IPS-NIHi7 (cell line): ENCODE data around the gene NKD1.
"Not testable (repeated sequence)": the region's sequence is repeated elsewhere in the genome, so short reads cannot be mapped to it uniquely, and the experiment has no call there.

Source experiments
- DNase-seq: peaks from one replicate; pipeline ENCODE4 v3.0.0; 2012; ENCODE audit warnings: mixed read lengths; ENCODE audit errors: extremely low spot score

The NKD1 gene, protein sequence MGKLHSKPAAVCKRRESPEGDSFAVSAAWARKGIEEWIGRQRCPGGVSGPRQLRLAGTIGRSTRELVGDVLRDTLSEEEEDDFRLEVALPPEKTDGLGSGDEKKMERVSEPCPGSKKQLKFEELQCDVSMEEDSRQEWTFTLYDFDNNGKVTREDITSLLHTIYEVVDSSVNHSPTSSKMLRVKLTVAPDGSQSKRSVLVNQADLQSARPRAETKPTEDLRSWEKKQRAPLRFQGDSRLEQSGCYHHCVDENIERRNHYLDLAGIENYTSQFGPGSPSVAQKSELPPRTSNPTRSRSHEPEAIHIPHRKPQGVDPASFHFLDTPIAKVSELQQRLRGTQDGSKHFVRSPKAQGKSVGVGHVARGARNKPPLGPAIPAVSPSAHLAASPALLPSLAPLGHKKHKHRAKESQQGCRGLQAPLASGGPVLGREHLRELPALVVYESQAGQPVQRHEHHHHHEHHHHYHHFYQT

DNA sequence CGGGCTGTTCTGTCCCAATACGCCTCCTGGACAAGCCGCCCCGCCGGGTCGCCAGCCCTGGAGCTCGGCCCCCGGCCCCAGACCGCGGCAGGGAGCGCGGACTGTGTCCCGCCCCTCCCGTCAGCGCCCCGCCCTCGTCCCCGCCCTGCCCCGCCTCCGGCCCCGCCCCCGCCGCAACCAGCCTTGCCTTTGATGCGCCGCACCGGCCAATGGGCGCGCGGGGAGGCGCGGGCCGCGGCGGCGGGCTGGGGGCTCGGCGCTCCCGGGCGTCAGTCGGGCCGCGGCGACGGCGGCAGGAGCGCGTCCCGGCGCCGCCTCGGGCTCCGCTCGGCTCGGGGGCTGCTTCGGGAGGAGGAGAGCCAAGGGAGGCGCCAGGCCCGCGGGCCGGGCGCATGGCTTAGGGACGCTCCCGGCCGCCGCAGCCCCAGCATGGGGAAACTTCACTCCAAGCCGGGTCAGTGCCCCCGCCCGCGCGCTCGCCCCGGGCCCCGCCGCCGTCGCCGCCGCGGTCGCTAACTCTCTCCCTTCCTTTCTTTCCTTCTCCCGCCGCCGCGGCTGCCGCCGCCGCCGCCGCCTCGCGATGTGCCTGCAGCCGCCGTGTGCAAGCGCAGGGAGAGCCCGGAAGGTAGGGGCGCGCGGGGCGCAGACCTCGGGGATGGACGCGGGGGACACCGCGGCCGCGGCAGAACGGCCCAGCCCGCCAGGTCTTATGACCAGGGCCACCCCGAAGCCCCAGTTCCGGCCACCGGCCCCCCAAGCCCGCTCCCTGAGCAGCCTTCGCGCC is at the start of gene NKD1:
NKD1 (plus strand) TSS at position 272 of the 784 bp plus-strand sequence; CDS start at position 430, 158 bp downstream.
- DNase-seq, result peak; percentile 92

DNA sequence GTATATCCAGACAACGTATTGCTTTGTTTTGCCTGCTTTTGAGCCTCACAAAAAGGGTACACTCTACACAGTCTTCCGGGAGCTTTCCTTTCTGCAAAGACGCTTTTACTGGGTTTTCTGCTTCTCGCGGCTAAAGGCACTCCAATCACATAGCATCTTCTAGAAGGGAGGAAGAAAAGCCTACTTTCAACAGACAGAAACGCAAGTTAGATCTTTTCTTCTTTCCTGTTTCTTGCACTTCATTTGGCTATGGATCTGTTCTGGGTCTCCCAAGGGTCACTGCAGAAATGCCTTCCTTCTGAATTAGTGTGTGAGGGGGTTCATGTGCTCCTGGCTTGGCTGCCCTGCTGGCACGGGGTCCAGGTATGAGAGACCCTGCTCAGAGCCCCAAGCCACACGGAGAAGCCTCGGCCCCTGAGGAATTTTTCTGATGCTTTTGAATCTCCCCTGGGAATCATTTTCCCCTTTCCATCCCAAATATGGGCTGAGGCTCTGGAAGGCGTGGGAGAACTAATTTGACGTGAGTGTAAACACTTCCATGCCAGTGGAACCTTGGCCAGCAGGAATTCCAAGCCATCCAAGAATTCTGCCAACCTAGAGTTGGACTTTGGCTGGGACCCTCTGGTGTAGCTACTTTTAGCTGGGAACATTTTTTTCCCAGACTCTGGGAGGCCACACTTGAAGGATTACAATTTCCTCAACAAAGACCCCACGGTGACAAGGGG is 49.6 kb upstream of the NKD1 start:
- no peak for DNase-seq

DNA sequence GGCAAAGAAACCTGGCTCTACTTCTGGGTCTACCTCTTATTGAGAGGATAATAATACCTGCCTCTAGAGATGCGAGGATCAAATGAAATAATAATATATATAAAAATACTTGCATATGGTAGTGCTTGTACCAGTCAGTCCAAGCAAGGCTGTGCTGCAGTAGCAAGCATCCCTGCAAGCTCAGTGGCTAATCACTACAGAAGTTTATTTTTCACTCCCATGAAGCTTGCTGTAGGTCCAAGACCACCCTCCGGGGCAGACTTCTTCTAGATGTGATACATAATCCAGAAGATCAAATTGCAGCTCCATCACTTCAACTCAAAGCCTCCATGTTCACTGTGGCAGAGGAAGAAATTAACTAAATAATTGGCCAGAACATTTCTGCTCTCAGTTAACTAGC is 48.9 kb upstream of the NKD1 start:
- DNase-seq, result no peak

DNA sequence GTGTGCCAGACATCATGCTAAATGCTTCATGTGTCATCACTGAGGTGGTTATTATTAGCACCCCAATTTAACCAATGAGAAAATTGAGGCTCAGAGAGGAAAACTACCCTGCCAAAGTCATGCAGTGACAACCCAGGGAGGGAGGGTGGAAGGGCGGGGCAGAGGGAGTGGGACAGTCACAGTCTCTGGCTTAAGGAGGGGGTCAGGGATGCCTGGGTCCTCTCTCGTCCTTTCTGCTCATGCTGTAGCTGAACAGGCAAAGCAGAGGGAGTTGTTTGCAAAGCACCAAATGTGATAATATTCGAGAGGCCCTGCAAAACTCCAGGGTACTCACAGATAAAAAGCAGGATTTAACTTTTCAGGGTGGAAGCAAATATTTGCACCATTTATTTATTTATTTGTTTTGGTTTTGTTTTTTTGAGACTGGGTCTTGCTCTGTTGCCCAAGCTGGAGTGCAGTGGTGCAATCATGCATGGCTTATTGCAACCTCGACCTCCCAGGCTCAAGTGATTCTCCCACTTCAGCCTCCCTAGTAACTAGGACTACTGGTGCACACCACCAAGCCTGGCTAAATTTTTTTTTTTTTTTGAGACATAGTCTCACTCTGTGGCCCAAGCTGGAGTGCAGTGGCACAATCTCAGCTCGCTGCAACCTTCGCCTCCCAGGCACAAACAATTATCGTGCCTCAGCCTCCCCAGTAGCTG is 47.9 kb upstream of the NKD1 start:
- no peak for DNase-seq

DNA sequence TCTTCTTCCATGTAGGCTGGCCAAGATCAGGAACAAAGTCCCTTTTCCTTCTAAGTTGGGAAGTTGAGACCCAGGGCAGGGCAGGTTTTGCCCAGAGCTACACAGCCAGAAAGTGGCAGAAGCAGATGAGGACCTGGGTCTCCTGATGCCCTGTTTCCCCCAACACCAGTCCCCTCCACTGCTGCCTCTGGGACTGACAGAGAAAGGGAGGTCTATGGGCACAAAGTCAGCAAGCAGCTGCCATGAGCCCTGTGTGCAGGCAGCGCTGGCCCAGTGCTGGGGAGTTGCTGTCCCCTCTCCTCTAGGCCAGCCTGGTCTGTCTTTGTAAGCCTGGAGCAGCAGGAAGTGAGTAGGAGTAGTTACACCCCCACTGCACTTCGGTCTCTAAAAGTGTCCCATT is 46.9 kb upstream of the NKD1 start:
- no peak for DNase-seq

DNA sequence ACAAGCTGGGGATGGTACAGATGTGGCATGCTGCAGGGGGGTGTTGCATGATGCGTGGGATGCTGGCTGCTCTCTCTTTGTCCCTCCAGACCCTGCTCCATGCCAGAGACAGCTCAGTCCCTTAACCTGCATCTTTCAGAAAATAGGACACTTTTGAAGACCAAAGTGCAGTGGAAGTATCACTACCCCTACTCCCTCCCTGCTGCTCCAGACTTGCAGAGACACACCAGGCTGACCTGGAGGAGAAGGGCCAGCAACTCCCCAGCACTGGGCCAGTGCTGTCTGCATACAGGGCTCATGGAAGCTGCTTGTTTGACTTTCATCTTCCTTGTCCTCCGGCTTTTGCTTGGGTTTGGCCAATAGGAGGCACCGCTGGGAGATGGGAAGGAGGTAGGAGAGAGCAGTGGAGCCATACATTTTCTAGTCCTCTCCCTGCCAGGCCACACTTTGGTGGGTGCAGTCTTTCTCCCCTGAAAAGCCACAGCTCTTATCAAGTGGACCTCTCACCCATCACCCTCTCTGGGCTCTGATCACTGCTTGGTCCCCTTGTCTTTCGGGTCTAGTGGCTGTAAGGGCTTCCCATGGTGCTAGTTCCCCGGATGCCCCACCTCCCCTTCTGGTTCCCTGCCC is 46.1 kb upstream of the NKD1 start:
- no peak for DNase-seq

DNA sequence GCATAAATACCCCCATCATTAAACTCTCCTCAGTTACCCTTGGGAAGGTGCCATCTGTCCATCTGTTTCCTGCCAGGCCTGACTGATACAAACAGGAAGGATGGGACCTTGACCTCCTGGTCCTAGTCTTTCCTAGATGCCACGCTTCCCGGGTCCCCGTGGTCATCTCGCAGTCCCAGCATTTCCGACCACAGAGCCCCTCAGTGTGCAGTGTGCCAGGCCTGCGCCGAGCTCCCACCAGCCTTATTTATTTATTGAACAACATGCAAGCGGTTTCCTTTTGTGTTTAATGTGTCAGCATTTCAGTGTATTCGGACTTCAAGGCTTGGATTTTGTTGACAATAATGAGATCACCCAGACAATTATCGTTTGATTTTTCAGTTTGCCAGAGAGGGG is 45.6 kb upstream of the NKD1 start:
- DNase-seq, result no peak

DNA sequence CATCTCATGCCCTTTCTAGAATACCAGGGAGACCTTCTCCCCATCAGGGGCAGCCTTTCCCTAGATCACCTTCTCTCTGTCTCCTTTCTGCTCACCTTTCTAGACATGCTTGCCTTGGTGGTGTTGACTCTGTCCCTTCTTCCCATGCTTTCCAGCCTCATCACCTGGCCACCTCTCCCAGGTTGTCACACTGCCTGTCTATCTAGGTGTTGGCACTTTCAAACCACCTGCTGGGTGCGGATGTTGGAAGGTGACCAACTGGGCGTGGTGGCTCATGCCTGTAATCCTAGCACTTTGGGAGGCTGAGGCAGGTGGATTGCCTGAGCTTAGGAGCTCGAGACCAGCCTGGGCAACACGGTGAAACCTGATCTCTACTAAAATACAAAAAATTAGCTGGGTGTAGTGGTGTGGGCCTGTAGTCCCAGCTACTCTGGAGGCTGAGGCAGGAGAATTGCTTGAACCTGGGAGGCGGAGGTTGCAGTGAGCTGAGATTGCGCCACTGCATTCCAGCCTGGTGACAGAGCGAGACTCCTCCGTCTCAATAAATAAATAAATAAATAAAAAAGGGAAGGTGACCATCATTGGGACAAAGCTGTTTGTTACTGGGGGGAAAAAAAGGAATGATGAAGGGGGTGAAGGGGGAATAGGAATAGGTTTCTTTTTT is 44.2 kb upstream of the NKD1 start:
- DNase-seq, result not testable (repeated sequence)

DNA sequence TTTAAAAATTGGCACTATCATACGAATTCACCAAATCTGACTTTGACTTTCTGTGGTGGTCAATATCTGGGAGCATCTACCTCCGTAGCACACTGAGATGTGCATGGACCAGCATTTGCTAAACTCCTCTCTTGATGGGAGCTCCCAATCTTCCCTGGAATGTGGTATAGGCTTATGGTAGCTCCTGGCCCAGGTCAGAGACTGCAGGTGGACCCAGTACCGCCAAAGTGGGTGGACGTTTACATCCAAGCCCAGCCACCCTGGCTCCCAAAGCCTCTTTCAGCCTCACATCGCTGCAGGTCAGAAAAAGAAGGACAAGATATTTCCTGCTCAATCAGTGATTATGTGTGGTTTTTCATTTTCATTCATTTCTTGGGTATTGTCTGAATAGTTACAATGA is 43.1 kb upstream of the NKD1 start:
- DNase-seq, result no peak

DNA sequence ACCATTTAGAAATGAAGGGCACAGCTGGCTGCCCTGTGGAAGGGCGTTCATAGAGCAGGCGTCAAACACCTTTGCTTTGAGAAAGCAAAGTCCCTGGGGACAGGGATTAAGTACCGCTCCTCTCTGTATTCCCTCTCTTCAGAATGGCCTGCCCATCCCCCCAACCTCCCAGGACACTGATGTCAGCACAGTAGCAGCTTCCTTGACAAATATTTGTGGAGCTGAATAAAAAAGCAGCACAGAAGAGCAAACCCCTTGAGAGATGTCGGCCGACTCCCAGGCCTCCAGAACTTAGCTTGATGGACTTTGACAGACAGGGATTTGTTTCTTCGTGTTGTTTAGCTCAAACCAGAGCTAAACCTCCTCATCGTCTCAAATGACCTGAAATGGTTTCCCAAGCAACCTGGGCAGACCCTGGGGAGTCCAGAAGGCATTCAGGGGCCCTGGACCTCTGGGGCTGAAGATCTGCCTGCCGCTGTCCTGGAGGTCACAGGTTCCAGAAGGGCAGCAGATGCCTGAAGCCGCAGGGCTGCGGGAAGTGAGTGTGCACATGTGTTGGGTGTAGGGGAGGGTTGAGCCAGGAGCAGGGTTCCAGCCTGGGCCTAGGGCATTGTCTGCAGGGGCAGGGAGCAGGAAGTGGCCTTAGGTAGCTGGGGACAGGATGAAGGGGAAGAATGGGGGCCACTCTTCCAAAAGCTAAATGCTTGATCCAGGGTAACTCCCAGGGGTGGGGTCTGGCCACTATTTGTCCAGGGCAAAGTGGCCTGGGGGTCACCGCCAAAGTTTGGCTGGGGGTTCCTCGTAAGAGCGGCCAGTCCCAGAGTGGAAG is 42.3 kb upstream of the NKD1 start:
- DNase-seq, result peak; percentile 51

DNA sequence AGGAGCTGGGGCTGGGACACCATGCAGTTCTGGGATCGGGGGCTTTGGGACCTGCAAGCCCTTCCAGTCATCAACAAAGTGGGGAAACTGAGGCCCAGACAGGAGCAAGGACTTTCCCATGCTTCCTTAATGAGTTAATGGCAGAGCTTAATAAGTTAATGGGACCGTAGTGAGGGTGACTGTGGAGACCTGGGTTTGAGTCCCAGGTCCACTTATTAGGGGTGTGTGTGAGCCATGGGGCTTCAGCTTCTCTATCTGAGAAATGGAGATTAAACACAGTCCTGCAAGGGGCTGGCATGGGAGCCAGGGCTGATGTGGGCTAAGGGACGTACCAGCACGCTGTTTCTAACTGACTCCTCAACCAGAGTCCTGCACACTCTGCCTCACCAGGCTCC is 41.7 kb upstream of the NKD1 start:
- DNase-seq, result no peak

DNA sequence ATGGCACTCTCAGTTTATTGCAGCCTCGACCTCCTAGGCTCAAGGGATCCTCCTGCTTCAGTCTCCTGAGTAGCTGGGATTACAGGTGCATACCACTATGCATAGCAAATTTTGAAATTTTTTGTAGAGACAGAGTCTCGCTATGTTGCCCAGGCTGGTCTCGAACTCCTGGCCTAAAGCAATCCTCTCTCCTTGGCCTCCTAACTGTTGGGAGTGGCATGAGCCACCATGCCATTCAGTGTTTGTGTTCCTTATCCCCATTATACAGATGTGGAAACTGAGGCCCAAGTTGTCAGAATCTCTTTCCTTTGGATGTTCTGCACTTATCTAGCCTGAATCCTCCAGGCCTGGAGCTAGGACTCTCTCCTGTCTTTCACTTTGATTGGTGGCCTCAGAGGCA is 40.8 kb upstream of the NKD1 start:
- no peak for DNase-seq

DNA sequence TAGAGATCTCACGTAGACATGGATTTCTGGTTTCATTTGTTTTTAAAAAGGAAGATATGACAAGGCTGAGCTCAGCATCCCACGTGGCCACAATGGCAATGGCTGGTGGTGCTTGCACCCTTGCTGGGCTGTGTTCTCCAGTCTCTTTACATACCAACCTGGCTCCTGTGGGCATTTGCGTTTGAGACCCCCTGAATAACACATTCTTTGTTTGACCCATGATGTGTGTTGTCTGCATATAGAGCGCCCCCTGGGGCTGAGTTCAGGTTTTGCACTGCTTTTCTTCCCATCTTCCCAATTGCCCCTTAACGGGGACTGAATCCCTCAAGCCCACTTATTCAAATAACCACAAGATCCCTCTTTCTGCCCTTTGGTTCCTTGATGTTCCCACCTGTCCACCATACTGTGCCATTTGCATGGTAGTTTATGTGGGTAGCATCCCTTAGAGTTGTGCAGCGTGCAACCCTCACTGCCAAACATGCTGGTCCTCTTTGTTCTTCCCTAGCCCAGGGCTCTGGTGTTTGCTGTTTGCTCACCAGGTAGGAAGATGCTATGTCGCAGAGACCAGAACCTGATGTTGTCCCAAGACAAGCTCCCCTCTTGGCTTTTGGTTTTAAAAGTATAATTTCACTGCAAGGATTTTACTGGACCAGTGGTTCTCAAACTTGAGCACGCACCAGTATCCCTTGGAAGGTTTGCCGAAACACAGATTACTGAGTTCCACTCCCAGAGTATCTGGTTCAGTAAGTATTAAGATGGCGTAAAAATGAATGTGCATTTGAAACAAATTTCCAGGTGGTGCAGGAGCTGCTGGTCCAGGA is 38.5 kb upstream of the NKD1 start:
- DNase-seq, result peak; percentile 77

DNA sequence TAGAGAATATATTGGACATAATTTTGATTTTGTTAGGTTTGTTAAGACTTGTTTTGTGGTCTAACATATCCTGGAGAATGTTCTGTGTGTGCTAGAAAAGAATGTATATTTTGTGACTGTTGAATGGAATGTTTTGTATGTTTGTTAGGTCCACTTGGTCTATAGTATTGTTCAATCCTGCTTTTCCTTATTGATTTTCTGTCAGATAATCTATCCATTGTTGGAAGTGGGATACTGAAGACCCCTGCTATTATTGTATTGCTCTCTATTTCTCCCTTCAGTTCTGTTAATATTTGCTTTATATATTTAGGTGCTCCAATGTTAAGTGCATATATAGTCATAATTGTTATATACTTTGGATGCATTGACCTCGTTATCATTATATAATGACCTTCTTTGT is 33.0 kb upstream of the NKD1 start:
- no peak for DNase-seq

DNA sequence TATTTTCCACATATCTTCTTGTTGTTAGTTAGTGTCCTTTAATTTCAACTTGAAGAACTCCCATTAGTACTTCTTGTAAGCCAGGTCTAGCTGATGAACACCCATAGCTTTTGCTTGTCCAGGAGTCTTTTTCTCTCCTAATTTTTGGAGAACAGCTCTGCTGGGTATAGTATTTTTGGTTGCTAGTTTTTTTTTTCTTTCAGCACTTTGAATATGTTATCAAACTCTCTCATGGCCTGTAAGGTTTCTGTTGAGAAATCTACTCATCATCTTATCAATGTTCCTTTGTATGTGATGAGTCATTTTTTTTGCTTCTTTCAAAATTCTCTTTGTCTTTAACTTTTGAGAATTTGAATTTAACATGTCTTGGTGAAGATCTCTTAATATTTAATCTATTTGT is 31.8 kb upstream of the NKD1 start:
- no peak for DNase-seq

DNA sequence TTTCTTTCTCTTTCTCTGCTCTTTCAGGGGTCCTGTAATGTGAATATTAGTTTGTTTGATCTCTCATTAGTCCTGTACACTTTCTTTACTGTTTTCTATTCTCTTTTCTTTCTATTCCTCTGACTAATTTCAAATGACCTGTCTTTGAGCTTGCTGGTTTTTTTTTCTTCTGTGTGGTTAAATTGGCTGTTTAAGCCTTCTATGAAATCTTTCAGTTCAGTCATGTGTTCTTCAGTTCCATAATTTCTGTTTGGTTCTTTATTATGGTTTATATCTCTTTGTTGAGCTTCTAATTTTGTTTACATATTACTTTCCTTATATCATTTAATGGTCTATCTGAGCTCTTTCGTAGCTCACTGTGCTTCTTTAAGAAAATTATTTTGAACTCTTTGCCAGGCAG is 31.3 kb upstream of the NKD1 start:
- DNase-seq, result no peak

DNA sequence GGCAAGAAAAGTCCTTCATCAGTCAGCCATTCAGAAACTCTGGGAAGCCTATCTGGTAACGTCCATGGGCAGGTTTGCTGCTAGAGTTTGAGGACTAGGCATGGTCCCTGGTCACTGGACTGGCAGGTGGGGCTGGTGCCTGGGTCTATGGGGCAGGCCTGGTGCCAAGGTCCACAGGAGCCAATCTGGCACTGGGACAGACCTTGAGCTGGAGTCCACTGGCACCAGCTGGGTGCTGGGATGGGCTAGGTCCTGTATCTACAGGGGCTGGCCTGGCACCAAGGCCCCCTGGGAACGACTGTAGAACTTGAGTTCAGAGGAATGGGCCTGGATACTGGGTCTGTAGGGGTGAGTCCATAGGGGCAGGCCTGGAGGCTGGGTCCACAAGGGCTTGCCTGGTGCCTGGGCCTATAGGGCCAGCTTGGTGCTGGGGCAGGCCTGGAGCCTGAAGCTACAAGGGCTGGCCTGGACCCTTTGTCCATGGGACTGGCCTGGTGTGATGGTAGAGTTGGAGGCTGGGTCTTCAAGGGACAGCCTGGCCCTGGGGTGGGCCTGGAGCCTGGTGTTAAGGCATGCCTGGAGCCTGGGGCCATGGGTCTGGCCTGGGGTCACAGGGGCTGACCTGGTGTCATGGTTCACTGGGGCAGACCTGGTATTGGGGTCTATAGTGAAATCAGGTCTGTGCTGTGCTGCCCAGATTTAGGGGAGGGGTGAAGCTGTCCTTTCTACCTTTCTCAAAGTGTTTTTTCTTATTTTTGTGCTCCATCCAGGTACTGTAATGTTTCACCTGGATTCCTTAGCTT is 30.5 kb upstream of the NKD1 start:
- no peak for DNase-seq

DNA sequence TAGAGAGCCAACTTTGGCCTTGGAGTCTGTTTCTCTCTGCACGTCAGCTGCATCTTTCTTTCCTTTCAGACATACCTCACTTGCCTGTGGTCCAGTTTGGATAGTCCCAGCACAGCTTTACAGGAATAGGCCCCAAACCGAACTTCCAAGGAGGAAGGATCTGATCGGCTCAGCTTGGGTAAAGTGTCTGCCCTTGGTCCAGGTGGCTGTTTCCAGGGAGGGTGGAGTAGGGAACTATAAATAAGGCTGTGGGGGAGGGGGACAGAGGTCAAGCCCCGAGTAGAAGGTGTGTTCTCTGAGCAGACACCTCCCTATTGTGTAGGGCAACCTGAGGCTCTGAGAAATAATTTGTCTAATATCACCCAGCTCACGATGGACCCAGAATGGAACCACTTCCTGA is 29.2 kb upstream of the NKD1 start:
- DNase-seq, result no peak
